ENCODE measurements around the gene OXCT2. TPM values are rescaled to one million over a fixed set of nuclear protein-coding genes. Genes with fewer than 3 reads are reported as not detected.
"Not testable (repeated sequence)": the region's sequence is repeated elsewhere in the genome, so short reads cannot be mapped to it uniquely, and the experiment has no call there.

The OXCT2 gene
- polyA plus RNA-seq (2013, experiment 1 of 4): not detected
- polyA plus RNA-seq (2013, experiment 2 of 4): 0.75 TPM
- polyA plus RNA-seq (2013, experiment 3 of 4): 0.21 TPM
- polyA plus RNA-seq (2013, experiment 4 of 4): not detected

GRCh38 chr1:39771022-39771532 lies at the start of gene OXCT2:
TSS of gene OXCT2 (minus strand) at chr1:39771348. CDS start at chr1:39771255, 93 bp downstream.
- not testable (repeated sequence) for H3K36me3 ChIP-seq (ENCODE audit: control insufficient read depth, insufficient read depth, low read length); H3K27ac ChIP-seq (ENCODE audit: insufficient read depth, low read depth, low read length, poor library complexity, severe bottlenecking); H3K4me1 ChIP-seq (ENCODE audit: control insufficient read depth, insufficient read depth, low read length); H3K9me3 ChIP-seq (ENCODE audit: control insufficient read depth, low read length); H3K4me3 ChIP-seq (ENCODE audit: insufficient read depth, low read depth, low read length)
- peaks cover 17% of the 10 kb centered on the region for H3K27me3 ChIP-seq (ENCODE audit: control insufficient read depth, insufficient read depth, low read length, poor library complexity, severe bottlenecking)
- WGBS, 2 experiments: 4 to 5% methylated on average over 35 to 43 of the region's 57 CpGs

- H3K27me3 ChIP-seq (ENCODE audit: control insufficient read depth, insufficient read depth, low read length, poor library complexity, severe bottlenecking): no peaks in the 10 kb centered on the region
- no peaks in the 10 kb centered on the region for H3K4me1 ChIP-seq (ENCODE audit: control insufficient read depth, insufficient read depth, low read length)
- 91 to 93% methylated on average over 22 of the region's 22 CpGs for WGBS, 2 experiments
- H3K4me3 ChIP-seq (ENCODE audit: insufficient read depth, low read depth, low read length): no peak overlapping the region
- H3K9me3 ChIP-seq (ENCODE audit: control insufficient read depth, low read length): no peaks in the 10 kb centered on the region
- no peaks in the 10 kb centered on the region for H3K36me3 ChIP-seq (ENCODE audit: control insufficient read depth, insufficient read depth, low read length)
- H3K27ac ChIP-seq (ENCODE audit: insufficient read depth, low read depth, low read length, poor library complexity, severe bottlenecking): no peak overlapping the region
Measured at GRCh38 chr1:39819091-39819812, 48.1 kb upstream of the OXCT2 start.

GRCh38 chr1:39818482-39818881 lies 47.3 kb upstream of the OXCT2 start:
- no peaks in the 10 kb centered on the region for H3K4me1 ChIP-seq (ENCODE audit: control insufficient read depth, insufficient read depth, low read length)
- no peak overlapping the region for H3K27ac ChIP-seq (ENCODE audit: insufficient read depth, low read depth, low read length, poor library complexity, severe bottlenecking)
- no peak overlapping the region for H3K4me3 ChIP-seq (ENCODE audit: insufficient read depth, low read depth, low read length)
- no peaks in the 10 kb centered on the region for H3K36me3 ChIP-seq (ENCODE audit: control insufficient read depth, insufficient read depth, low read length)
- 97 to 98% methylated on average over 2 of the region's 2 CpGs for WGBS, 2 experiments
- H3K9me3 ChIP-seq (ENCODE audit: control insufficient read depth, low read length): no peaks in the 10 kb centered on the region
- no peaks in the 10 kb centered on the region for H3K27me3 ChIP-seq (ENCODE audit: control insufficient read depth, insufficient read depth, low read length, poor library complexity, severe bottlenecking)

- H3K27me3 ChIP-seq (ENCODE audit: control insufficient read depth, insufficient read depth, low read length, poor library complexity, severe bottlenecking); H3K36me3 ChIP-seq (ENCODE audit: control insufficient read depth, insufficient read depth, low read length); H3K4me1 ChIP-seq (ENCODE audit: control insufficient read depth, insufficient read depth, low read length); H3K4me3 ChIP-seq (ENCODE audit: insufficient read depth, low read depth, low read length); H3K27ac ChIP-seq (ENCODE audit: insufficient read depth, low read depth, low read length, poor library complexity, severe bottlenecking); H3K9me3 ChIP-seq (ENCODE audit: control insufficient read depth, low read length): not testable (repeated sequence)
- WGBS, 2 experiments: 86 to 90% methylated on average over 16 of the region's 24 CpGs
Measured at GRCh38 chr1:39817091-39817932, 46.2 kb upstream of the OXCT2 start.

GRCh38 chr1:39816415-39817090 lies 45.4 kb upstream of the OXCT2 start:
- no peak overlapping the region for H3K27ac ChIP-seq (ENCODE audit: insufficient read depth, low read depth, low read length, poor library complexity, severe bottlenecking)
- H3K4me1 ChIP-seq (ENCODE audit: control insufficient read depth, insufficient read depth, low read length): no peaks in the 10 kb centered on the region
- no peaks in the 10 kb centered on the region for H3K36me3 ChIP-seq (ENCODE audit: control insufficient read depth, insufficient read depth, low read length)
- H3K27me3 ChIP-seq (ENCODE audit: control insufficient read depth, insufficient read depth, low read length, poor library complexity, severe bottlenecking): no peaks in the 10 kb centered on the region
- H3K9me3 ChIP-seq (ENCODE audit: control insufficient read depth, low read length): no peaks in the 10 kb centered on the region
- no peak overlapping the region for H3K4me3 ChIP-seq (ENCODE audit: insufficient read depth, low read depth, low read length)
- WGBS, 2 experiments: 25 to 28% methylated on average over 11 of the region's 11 CpGs

- Histone ChIP-seq H3K27me3 (ENCODE audit: control insufficient read depth, insufficient read depth, low read length, poor library complexity, severe bottlenecking) (no peaks in the 10 kb centered on the region), H3K9me3 (ENCODE audit: control insufficient read depth, low read length) (no peaks in the 10 kb centered on the region), H3K27ac (ENCODE audit: insufficient read depth, low read depth, low read length, poor library complexity, severe bottlenecking) (no peak overlapping the region), H3K36me3 (ENCODE audit: control insufficient read depth, insufficient read depth, low read length) (no peaks in the 10 kb centered on the region), H3K4me3 (ENCODE audit: insufficient read depth, low read depth, low read length) (no peak overlapping the region), H3K4me1 (ENCODE audit: control insufficient read depth, insufficient read depth, low read length) (no peaks in the 10 kb centered on the region)
- WGBS, 2 experiments: 92 to 95% methylated on average over 2 to 3 of the region's 3 CpGs
Measured at GRCh38 chr1:39812913-39813312, 41.8 kb upstream of the OXCT2 start.

- no peaks in the 10 kb centered on the region for H3K36me3 ChIP-seq (ENCODE audit: control insufficient read depth, insufficient read depth, low read length)
- H3K4me3 ChIP-seq (ENCODE audit: insufficient read depth, low read depth, low read length): no peak overlapping the region
- peaks cover 4% of the 10 kb centered on the region for H3K9me3 ChIP-seq (ENCODE audit: control insufficient read depth, low read length)
- H3K27me3 ChIP-seq (ENCODE audit: control insufficient read depth, insufficient read depth, low read length, poor library complexity, severe bottlenecking): no peaks in the 10 kb centered on the region
- WGBS, 2 experiments: 87 to 99% methylated on average over 5 of the region's 8 CpGs
- no peaks in the 10 kb centered on the region for H3K4me1 ChIP-seq (ENCODE audit: control insufficient read depth, insufficient read depth, low read length)
- no peak overlapping the region for H3K27ac ChIP-seq (ENCODE audit: insufficient read depth, low read depth, low read length, poor library complexity, severe bottlenecking)
Measured at GRCh38 chr1:39808784-39809517, 37.8 kb upstream of the OXCT2 start.

- Histone ChIP-seq H3K4me3 (ENCODE audit: insufficient read depth, low read depth, low read length) (no peak overlapping the region), H3K36me3 (ENCODE audit: control insufficient read depth, insufficient read depth, low read length) (no peaks in the 10 kb centered on the region), H3K4me1 (ENCODE audit: control insufficient read depth, insufficient read depth, low read length) (no peaks in the 10 kb centered on the region), H3K9me3 (ENCODE audit: control insufficient read depth, low read length) (peaks cover 4% of the 10 kb centered on the region), H3K27ac (ENCODE audit: insufficient read depth, low read depth, low read length, poor library complexity, severe bottlenecking) (no peak overlapping the region), H3K27me3 (ENCODE audit: control insufficient read depth, insufficient read depth, low read length, poor library complexity, severe bottlenecking) (no peaks in the 10 kb centered on the region)
- 94 to 97% methylated on average over 2 of the region's 2 CpGs for WGBS, 2 experiments
Measured at GRCh38 chr1:39805385-39805784, 34.2 kb upstream of the OXCT2 start.

GRCh38 chr1:39802496-39803260 lies 31.5 kb upstream of the OXCT2 start:
- Histone ChIP-seq H3K4me3 (ENCODE audit: insufficient read depth, low read depth, low read length) (no peak overlapping the region), H3K27me3 (ENCODE audit: control insufficient read depth, insufficient read depth, low read length, poor library complexity, severe bottlenecking) (no peaks in the 10 kb centered on the region), H3K36me3 (ENCODE audit: control insufficient read depth, insufficient read depth, low read length) (no peaks in the 10 kb centered on the region)

More at GRCh38 chr1:39802496-39803260, 31.5 kb upstream of the OXCT2 start:
- H3K9me3 ChIP-seq (ENCODE audit: control insufficient read depth, low read length): peaks cover 4% of the 10 kb centered on the region
- H3K4me1 ChIP-seq (ENCODE audit: control insufficient read depth, insufficient read depth, low read length): no peaks in the 10 kb centered on the region
- H3K27ac ChIP-seq (ENCODE audit: insufficient read depth, low read depth, low read length, poor library complexity, severe bottlenecking): no peak overlapping the region
- 90 to 92% methylated on average over 14 of the region's 14 CpGs for WGBS, 2 experiments

Measured in ectodermal cell (in vitro differentiated cells).